K562 (cell line): Measurements from ENCODE around the gene CRYBG2. TPM values are rescaled to one million over a fixed set of nuclear protein-coding genes. Genes with fewer than 3 reads are reported as not detected.

Experiments used
- BHLHE40 ChIP-seq: IDR thresholded peaks from 2 replicates; pipeline ENCODE4 v1.6.1; 2011; ENCODE audit warnings: low read length, improper control_type of control experiment
- CEBPB ChIP-seq: fragments of 450-650 bp; IDR thresholded peaks from 2 replicates; pipeline ENCODE4 v1.6.1; 2016; ENCODE audit warnings: missing genetic modification characterization, missing compliant biosample characterization
- MEF2D ChIP-seq: conservative IDR thresholded peaks from 2 replicates; pipeline ENCODE4 v1.6.1; 2016; ENCODE audit warnings: low read depth, missing genetic modification characterization, missing compliant biosample characterization
- MGA ChIP-seq: fragments of 450-650 bp; IDR thresholded peaks from 2 replicates; pipeline ENCODE4 v1.6.1; 2016; ENCODE audit warnings: mild to moderate bottlenecking, moderate library complexity
- NONO ChIP-seq, 2 experiments: fragments of 200-400 bp in 1 of 2; fragments of 450-650 bp in 1 of 2; formaldehyde crosslinking in 1 of 2; IDR thresholded peaks; 2 replicates each; pipeline ENCODE4 v1.6.1; 2017; ENCODE audit warnings: low read depth in 2 of 2, mild to moderate bottlenecking in 2 of 2, moderate library complexity in 2 of 2, low read length in 1 of 2
- PTRF ChIP-seq: fragments of 450-650 bp; IDR thresholded peaks from 2 replicates; pipeline ENCODE4 v1.6.1; 2016; ENCODE audit warnings: mild to moderate bottlenecking, missing genetic modification characterization, missing compliant biosample characterization
- RBM17 ChIP-seq: fragments of 200-400 bp; formaldehyde crosslinking; IDR thresholded peaks from 2 replicates; pipeline ENCODE4 v1.6.1; 2017; ENCODE audit warnings: low read depth, mild to moderate bottlenecking, low read length, borderline replicate concordance
- TSHZ1 ChIP-seq: fragments of 250-450 bp; sonication (Bioruptor Pico); IDR thresholded peaks from 2 replicates; pipeline ENCODE4 v1.4.0; 2020; ENCODE audit warnings: mild to moderate bottlenecking, moderate library complexity
- ZNF3 ChIP-seq: fragments of 250-450 bp; sonication (Bioruptor Pico); IDR thresholded peaks from 2 replicates; pipeline ENCODE4 v1.5.0; 2021; ENCODE audit warnings: mild to moderate bottlenecking, moderate library complexity
- polyA plus RNA-seq, 8 experiments: library from polyadenylated mRNA; depleted of rRNA in 4 of 8; stranded (reverse) in 5 of 8; unstranded in 3 of 8; fragments of >200 nt; fragmentation: Nextera tagmentation in 2 of 8; fragmentation: Illumina TruSeq in 1 of 8; extraction: Ambion mirVana in 2 of 8; extraction: Trizol in 1 of 8; gene quantifications; 2 replicates each; pipeline versions ENCODE4 v1.2.1 to v1.2.3, GENCODE V29; 2011 to 2014; ENCODE audit warnings: inconsistent platforms in 1 of 8, missing spikeins in 1 of 8
- total RNA-seq, 7 experiments: library from RNA; depleted of rRNA in 6 of 7; stranded (reverse); fragments of >200 nt in 6 of 7; fragmentation: Illumina TruSeq in 2 of 7; extraction: Trizol in 2 of 7; gene quantifications; 2 replicates each; pipeline versions ENCODE4 v1.2.1 to v1.2.3, GENCODE V29; 2011 to 2021; ENCODE audit warnings: low replicate concordance in 1 of 7

Gene CRYBG2
- total and polyA plus RNA-seq, 9 of the 15 experiments (the other 6 are each of a cell fraction or from before 2014, with no cell fraction given): 0.39 to 8.5 (median 3.7) TPM

GRCh38 chr1:26378088-26378878 lies 24.4 kb upstream of the CRYBG2 start (continued):
- peak; percentile 97 for TF ChIP-seq MGA
- no peak for TF ChIP-seq RBM17
- TF ChIP-seq MEF2D (tag): peak; percentile 29
- peak; percentile 80 for TF ChIP-seq CEBPB (tag)
- TF ChIP-seq ZNF3 (CRISPR knock-in tag): no peak
- TF ChIP-seq BHLHE40: peak; percentile 76
- TF ChIP-seq PTRF (tag): no peak
- peak in 1 of 2 experiments; percentile 65; a peak in 1 of 4 replicates for TF ChIP-seq NONO (IDR thresholded peaks at IDR 0.05; ENCODE audit: low read depth in 2 of 2, low read length in 1 of 2)
- TF ChIP-seq TSHZ1 (CRISPR knock-in tag): peak; percentile 59; the same call in 1 of the 2 replicates
